Measurements from ENCODE around the gene AEBP1. TPM values are rescaled to one million over a fixed set of nuclear protein-coding genes. Genes with fewer than 3 reads are reported as not detected.
"Not testable (repeated sequence)": the region's sequence is repeated elsewhere in the genome, so short reads cannot be mapped to it uniquely, and the experiment has no call there.

AEBP1 gene
- polyA plus RNA-seq, 1 donor = 72.1 TPM

- DNase-seq = no peak
Measured at GRCh38 chr7:44120395-44120794, 16.2 kb downstream of the AEBP1 start.

- DNase-seq = no peak
Measured at GRCh38 chr7:44121761-44122420, 17.7 kb downstream of the AEBP1 start.

GRCh38 chr7:44122529-44122928 lies 18.4 kb downstream of the AEBP1 start:
- no peak for DNase-seq

GRCh38 chr7:44123190-44124003 lies 19.3 kb downstream of the AEBP1 start, which contains the start of gene POLD2:
Gene POLD2 (minus strand): TSS chr7:44123548. CDS start chr7:44122053, 1,495 bp downstream.
- DNase-seq = peak; percentile 99

- no peak for DNase-seq
Measured at GRCh38 chr7:44124822-44125202, 20.7 kb downstream of the AEBP1 start.

- not testable (repeated sequence) for DNase-seq
Measured at GRCh38 chr7:44126574-44126973, 22.4 kb downstream of the AEBP1 start.

GRCh38 chr7:44127161-44127560 lies 23.0 kb downstream of the AEBP1 start:
- no peak for DNase-seq

- no peak for DNase-seq
Measured at GRCh38 chr7:44128721-44129582, 24.8 kb downstream of the AEBP1 start.

- no peak for DNase-seq
Measured at GRCh38 chr7:44131173-44132029, 27.3 kb downstream of the AEBP1 start.

GRCh38 chr7:44132039-44132438 lies 27.9 kb downstream of the AEBP1 start:
- DNase-seq = no peak

GRCh38 chr7:44133295-44133694 lies 29.1 kb downstream of the AEBP1 start:
- DNase-seq = no peak

GRCh38 chr7:44134943-44135628 lies 30.9 kb downstream of the AEBP1 start:
- no peak for DNase-seq

GRCh38 chr7:44136731-44137130 lies 32.6 kb downstream of the AEBP1 start:
- DNase-seq = no peak

- no peak for DNase-seq
Measured at GRCh38 chr7:44138698-44139097, 34.6 kb downstream of the AEBP1 start.

- no peak for DNase-seq
Measured at GRCh38 chr7:44139311-44140010, 35.3 kb downstream of the AEBP1 start.

GRCh38 chr7:44140341-44140740 lies 36.2 kb downstream of the AEBP1 start:
- no peak for DNase-seq

- DNase-seq = no peak
Measured at GRCh38 chr7:44141221-44141850, 37.2 kb downstream of the AEBP1 start, which contains the start of gene MYL7. Gene MYL7 (minus strand): TSS chr7:44141332. CDS start chr7:44141305, 27 bp downstream.

GRCh38 chr7:44142028-44142427 lies 37.9 kb downstream of the AEBP1 start:
- no peak for DNase-seq

GRCh38 chr7:44143646-44144250 lies 39.6 kb downstream of the AEBP1 start:
- no peak for DNase-seq

Data from hindlimb muscle (tissue), 1 donor.